Lung (tissue), 12 donors: Measurements from ENCODE around the gene EI24. TPM values are rescaled to one million over a fixed set of nuclear protein-coding genes. Genes with fewer than 3 reads are reported as not detected.

Experiments
- ATAC-seq: fragments of 200-7000 bp; cut with Tn5 transposase; one replicate; pipeline ENCODE4 v1.9.1; 2020; ENCODE audit warnings: moderate number of reproducible peaks; ENCODE audit not compliant: insufficient read depth, low FRiP score
- DNase-seq, 3 donors: peaks; one replicate each; pipeline ENCODE4 v3.0.0-alpha.2; 2013 to 2017
- H3K27ac ChIP-seq, 2 donors: one replicate each; pipeline ENCODE4 v1.5.1; 2013; ENCODE audit warnings: mild to moderate bottlenecking in 2 of 2, moderate library complexity in 2 of 2, control low read depth in 1 of 2, inconsistent platforms in 1 of 2, low read depth in 1 of 2, low read length in 1 of 2
- H3K27me3 ChIP-seq, 3 donors: one replicate each; pipeline ENCODE4 v1.5.1; 2013; ENCODE audit warnings: low read length in 2 of 3; ENCODE audit not compliant: control insufficient read depth in 3 of 3, insufficient read depth in 3 of 3
- H3K36me3 ChIP-seq, 4 donors: one replicate each; pipeline ENCODE4 v1.5.1; 2013; ENCODE audit warnings: low read length in 4 of 4, mild to moderate bottlenecking in 1 of 4, moderate library complexity in 1 of 4; ENCODE audit not compliant: control insufficient read depth in 4 of 4, insufficient read depth in 4 of 4
- H3K4me1 ChIP-seq, 5 donors: one replicate each; pipeline ENCODE4 v1.5.1; 2013; ENCODE audit warnings: low read length in 5 of 5, mild to moderate bottlenecking in 2 of 5, moderate library complexity in 1 of 5; ENCODE audit not compliant: control insufficient read depth in 5 of 5, insufficient read depth in 5 of 5
- H3K4me3 ChIP-seq: one replicate; pipeline ENCODE4 v1.5.1; 2013; ENCODE audit warnings: mild to moderate bottlenecking, control low read depth, moderate library complexity
- H3K9ac ChIP-seq, 2 donors: one replicate each; pipeline ENCODE4 v1.5.1; 2013; ENCODE audit warnings: low read length in 2 of 2, control low read depth in 1 of 2; ENCODE audit not compliant: insufficient read depth in 1 of 2
- H3K9me3 ChIP-seq, 4 donors: one replicate each; pipeline ENCODE4 v1.5.1; 2013; ENCODE audit warnings: low read length in 3 of 4, mild to moderate bottlenecking in 1 of 4, moderate library complexity in 1 of 4; ENCODE audit not compliant: control insufficient read depth in 4 of 4, insufficient read depth in 3 of 4
- WGBS, 2 donors: extraction: QIAGEN DNeasy Blood & Tissue Kit; methylation state at CpG; one replicate each; pipeline ENCODE4 v1.1.7; 2013; 5-methylcytosine and 5-hydroxymethylcytosine counted together
- polyA plus RNA-seq, 2 donors: library from polyadenylated mRNA; stranded (reverse); fragments of 200-250 nt; gene quantifications; one replicate each; pipeline ENCODE4 v1.2.1, GENCODE V29; 2013
- total RNA-seq, 2 donors: library from RNA; depleted of rRNA in 1 of 2; stranded (reverse); fragments of >200 nt in 1 of 2; gene quantifications; one replicate each; pipeline ENCODE4 v1.2.1, GENCODE V29; 2014 to 2021
- TF ChIP-seq, protein P1 (sequence below): IDR thresholded peaks from 2 replicates; pipeline ENCODE4 v1.5.1; 2012; ENCODE audit warnings: mild to moderate bottlenecking; ENCODE audit errors: control extremely low read depth, extremely low read depth
- donor health status: control.
- donor health status: control.
- donor health status: Bipolar disorder and iron deficiency.
- donor health status: healthy.
- donor health status: DM: yes; HTN: yes; CAD: no.

EI24 gene
- total and polyA plus RNA-seq, 4 donors, result 36.7 to 84.8 (median 67.3) TPM

- H3K9ac ChIP-seq, result no peak overlapping the region
- peaks cover 20 to 45% (median 33%) of the 10 kb centered on the region in 4 donors for H3K36me3 ChIP-seq
- no peak overlapping the region for H3K27ac ChIP-seq
- no peaks in the 10 kb centered on the region for H3K27me3 ChIP-seq
- WGBS, 2 donors, result 95 to 97% methylated on average over 4 of the region's 4 CpGs
- TF ChIP-seq, protein P1, sequence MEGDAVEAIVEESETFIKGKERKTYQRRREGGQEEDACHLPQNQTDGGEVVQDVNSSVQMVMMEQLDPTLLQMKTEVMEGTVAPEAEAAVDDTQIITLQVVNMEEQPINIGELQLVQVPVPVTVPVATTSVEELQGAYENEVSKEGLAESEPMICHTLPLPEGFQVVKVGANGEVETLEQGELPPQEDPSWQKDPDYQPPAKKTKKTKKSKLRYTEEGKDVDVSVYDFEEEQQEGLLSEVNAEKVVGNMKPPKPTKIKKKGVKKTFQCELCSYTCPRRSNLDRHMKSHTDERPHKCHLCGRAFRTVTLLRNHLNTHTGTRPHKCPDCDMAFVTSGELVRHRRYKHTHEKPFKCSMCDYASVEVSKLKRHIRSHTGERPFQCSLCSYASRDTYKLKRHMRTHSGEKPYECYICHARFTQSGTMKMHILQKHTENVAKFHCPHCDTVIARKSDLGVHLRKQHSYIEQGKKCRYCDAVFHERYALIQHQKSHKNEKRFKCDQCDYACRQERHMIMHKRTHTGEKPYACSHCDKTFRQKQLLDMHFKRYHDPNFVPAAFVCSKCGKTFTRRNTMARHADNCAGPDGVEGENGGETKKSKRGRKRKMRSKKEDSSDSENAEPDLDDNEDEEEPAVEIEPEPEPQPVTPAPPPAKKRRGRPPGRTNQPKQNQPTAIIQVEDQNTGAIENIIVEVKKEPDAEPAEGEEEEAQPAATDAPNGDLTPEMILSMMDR, result no peak
- DNase-seq, result no peak
- no peaks in the 10 kb centered on the region for H3K9me3 ChIP-seq
- no peaks in the 10 kb centered on the region for H3K4me1 ChIP-seq
- no peak for ATAC-seq
- H3K4me3 ChIP-seq, result no peak overlapping the region
Measured at GRCh38 chr11:125618383-125618782, 49.1 kb downstream of the EI24 start.

- TF ChIP-seq, protein P1, result no peak
- no peak overlapping the region for H3K9ac ChIP-seq
- peaks cover 10 to 31% (median 18%) of the 10 kb centered on the region in 4 donors for H3K36me3 ChIP-seq
- no peak for ATAC-seq
- no peaks in the 10 kb centered on the region for H3K27me3 ChIP-seq
- 78 to 81% methylated on average over 2 of the region's 2 CpGs for WGBS, 2 donors
- no peak overlapping the region for H3K4me3 ChIP-seq
- no peaks in the 10 kb centered on the region for H3K9me3 ChIP-seq
- no peak overlapping the region for H3K27ac ChIP-seq
- H3K4me1 ChIP-seq, result peaks cover 0 to 14% (median 3%) of the 10 kb centered on the region in 5 donors
- DNase-seq, result no peak
Measured at GRCh38 chr11:125621995-125622394, 52.7 kb downstream of the EI24 start.

DNA sequence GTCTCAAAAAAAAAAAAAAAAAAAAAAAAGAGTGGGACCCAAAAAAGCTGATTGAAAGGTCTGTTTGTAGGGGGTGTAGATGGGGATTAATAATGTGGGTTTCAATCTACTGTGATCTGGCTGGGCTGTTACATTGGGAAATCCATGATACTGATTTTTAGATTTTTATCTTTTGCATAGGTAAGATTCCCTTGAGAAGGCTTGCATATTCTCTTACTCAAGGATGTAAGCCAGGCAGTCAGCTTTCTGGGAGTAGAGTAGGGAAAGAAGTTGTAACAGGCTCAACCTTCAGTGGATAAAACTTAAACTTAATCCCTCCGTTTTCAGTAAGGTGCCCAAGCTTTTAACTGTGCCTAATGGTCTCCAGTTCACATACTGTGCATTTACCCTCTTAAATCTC is 53.8 kb downstream of the EI24 start:
- WGBS, 2 donors, result 88 to 96% methylated on average over 1 of the region's 1 CpG
- ATAC-seq (no peak), DNase-seq (no peak)
- TF ChIP-seq, protein P1, result no peak
- H3K27ac ChIP-seq, result no peak overlapping the region
- peaks cover 0 to 18% (median 3%) of the 10 kb centered on the region in 5 donors for H3K4me1 ChIP-seq
- H3K9ac ChIP-seq, result no peak overlapping the region
- peaks cover 10 to 26% (median 14%) of the 10 kb centered on the region in 4 donors for H3K36me3 ChIP-seq
- H3K9me3 ChIP-seq, result no peaks in the 10 kb centered on the region
- no peaks in the 10 kb centered on the region for H3K27me3 ChIP-seq
- no peak overlapping the region for H3K4me3 ChIP-seq

- Histone ChIP-seq H3K9ac (peak within 1 kb of the TSS; percentile 47 to 97), H3K36me3 (peaks cover 4 to 14% (median 6%) of the 10 kb centered on the region in 4 donors), H3K4me3 (peak within 1 kb of the TSS; percentile 84), H3K27ac (peak within 1 kb of the TSS; percentile 86 to 99), H3K4me1 (peaks cover 0 to 18% (median 3%) of the 10 kb centered on the region in 5 donors), H3K27me3 (no peaks in the 10 kb centered on the region), H3K9me3 (no peaks in the 10 kb centered on the region)
- TF ChIP-seq, protein P1, result no peak
- ATAC-seq (no peak), DNase-seq (no peak)
- 57 to 64% methylated on average over 9 of the region's 9 CpGs for WGBS, 2 donors
Measured at GRCh38 chr11:125624756-125625213, 55.5 kb downstream of the EI24 start, which contains the start of gene CHEK1. Gene CHEK1 (plus strand): TSS chr11:125625163. CDS start chr11:125626769, 1,606 bp downstream.
